Stimulated activated CD8-positive, alpha-beta memory T cell treated with anti-CD3 and anti-CD28 coated beads, Interleukin-15, amount 100 ng/mL, for 4 hours (primary cell): ENCODE measurements around the gene PTPRM.

Source experiments
- DNase-seq, 2 donors: peaks; one replicate each; pipeline ENCODE4 v3.0.0-alpha.2; 2020; ENCODE audit warnings: low read depth in 2 of 2

The PTPRM gene

GRCh38 chr18:8324343-8325065 lies 757.4 kb downstream of the PTPRM start:
- no peak for DNase-seq

DNA sequence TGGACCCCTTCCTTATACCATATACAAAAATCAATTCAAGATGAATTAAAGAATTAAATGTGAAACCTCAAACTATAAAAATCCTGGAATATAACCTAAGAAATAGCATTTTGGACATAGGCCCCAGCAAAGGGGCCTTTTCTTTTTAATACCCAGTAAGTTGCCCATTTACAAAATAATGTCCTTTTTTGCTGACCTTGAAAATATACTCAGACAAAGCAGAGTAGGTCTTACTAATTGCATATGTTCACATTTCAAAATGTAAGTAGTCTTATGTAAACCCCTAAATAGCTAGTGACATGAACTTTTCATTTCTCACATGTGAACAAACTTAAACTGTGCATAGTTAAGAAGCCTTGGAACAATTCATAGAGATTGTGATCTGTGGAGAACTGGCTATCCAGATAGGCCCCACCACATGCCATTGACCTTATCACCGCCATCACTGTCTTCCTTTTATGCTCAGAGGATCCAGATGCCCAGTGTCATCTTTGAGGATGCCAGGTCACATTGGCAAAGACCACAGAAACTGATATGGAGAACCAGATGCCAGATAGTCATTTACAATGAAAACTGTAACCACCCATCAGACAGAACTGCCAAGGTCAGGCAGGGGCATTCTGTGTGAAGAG lies 759.8 kb downstream of the PTPRM start:
- DNase-seq = no peak

GRCh38 chr18:8328126-8328525 lies 761.0 kb downstream of the PTPRM start:
- DNase-seq = no peak

GRCh38 chr18:8329186-8329771 lies 762.2 kb downstream of the PTPRM start:
- no peak for DNase-seq

GRCh38 chr18:8330575-8330974 lies 763.5 kb downstream of the PTPRM start:
- no peak for DNase-seq

GRCh38 chr18:8332286-8332685 lies 765.2 kb downstream of the PTPRM start:
- no peak for DNase-seq

- DNase-seq = no peak
These were observed 766.8 kb downstream of the PTPRM start for GRCh38 chr18:8333961-8334360.

DNA sequence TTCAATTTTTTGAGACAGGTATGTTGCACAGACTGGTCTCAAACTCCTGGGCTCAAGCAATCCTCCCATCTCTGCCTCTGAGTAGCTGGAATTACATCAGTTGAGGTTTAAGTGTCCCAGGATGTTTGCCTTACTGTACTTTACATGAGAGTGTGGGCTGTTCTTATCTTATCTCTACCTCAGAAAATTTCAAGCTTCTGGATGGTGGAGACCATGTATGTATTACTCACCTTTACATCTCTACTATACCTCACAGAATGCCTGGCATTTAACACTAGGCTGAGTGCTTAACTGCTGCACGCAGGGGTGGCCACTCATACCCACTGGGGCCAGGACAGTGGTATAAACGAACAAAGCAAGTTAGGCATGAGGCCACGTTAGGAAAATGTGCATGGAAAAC lies 770.1 kb downstream of the PTPRM start:
- no peak for DNase-seq

DNA sequence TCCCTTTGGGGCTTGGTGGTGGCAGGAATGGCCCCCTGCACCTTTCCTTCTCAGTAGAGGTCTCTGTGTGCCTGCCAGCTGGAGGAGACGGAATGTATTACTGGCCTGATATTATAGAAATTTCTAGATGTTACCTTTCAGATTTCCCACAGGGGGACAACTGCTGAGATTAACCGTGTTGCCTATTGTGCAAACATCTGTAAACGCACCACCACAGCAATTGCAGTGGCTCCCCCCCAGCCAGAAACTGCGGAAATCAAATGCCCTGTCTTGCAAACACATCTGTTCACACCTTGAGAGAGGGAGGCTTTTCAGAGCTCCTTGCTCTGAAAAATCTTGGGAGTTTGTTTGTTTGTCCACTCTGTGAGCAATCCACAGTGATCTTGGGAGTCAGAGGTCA lies 772.1 kb downstream of the PTPRM start:
- DNase-seq = no peak

GRCh38 chr18:8339952-8340351 lies 772.8 kb downstream of the PTPRM start:
- DNase-seq = no peak

- DNase-seq = no peak
These were observed 774.5 kb downstream of the PTPRM start for GRCh38 chr18:8341481-8342230.

GRCh38 chr18:8348051-8348720 lies 781.1 kb downstream of the PTPRM start:
- no peak for DNase-seq

DNA sequence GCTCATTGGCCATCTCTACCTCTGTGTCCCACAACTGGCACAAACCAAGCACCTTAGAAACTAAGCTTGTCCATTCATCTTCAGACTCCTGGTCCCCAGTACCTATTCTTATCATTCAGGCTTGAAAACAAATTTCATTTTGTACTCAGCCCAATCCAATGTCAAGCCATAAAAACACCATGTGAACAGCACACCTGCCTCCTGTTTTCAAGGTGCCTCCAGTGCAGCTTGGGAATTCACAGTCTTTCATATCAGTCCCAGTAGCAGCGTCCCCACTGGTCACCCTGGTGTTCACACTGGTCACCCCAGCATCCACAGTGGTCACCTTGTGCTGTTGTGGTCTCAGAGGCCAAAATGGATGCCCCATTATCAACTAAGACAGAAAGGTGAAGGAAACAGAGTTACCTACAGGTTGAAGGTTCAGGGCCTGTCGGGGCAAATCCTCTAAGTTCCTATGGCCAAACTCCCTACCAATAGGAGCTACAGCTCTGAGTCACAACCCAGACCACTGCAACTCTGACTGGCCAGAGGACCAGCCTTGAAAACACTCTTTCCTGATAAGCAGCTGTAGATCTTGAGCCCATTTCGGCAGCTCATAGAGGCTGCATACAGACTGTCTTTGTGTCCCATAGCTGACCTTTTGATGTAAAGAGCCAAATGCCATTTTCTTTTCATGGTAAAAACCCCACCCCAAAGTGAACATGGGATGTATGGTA lies 782.6 kb downstream of the PTPRM start:
- DNase-seq = no peak

- no peak for DNase-seq
These were observed 783.5 kb downstream of the PTPRM start for GRCh38 chr18:8350628-8351027.

- DNase-seq = no peak
These were observed 784.0 kb downstream of the PTPRM start for GRCh38 chr18:8351161-8351560.

DNA sequence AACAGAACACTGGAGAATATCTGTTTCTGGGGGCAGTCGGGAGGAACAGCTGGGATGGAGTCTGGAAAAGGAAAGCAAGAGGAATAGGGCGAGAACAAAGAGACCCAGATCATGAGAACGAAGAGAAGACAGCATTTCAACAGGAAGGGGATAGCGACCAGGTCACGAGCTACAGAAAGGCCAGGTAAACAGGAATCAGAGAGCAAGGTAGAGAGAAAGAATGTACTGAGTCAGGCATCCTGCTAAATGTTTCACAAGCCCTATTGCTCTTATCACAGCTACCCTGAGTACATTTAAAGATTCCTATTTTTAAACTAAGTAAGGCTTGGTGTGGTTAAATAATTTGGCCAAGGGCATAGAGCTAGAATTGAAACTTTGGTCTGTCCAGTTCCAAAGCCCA lies 787.2 kb downstream of the PTPRM start:
- no peak for DNase-seq

DNA sequence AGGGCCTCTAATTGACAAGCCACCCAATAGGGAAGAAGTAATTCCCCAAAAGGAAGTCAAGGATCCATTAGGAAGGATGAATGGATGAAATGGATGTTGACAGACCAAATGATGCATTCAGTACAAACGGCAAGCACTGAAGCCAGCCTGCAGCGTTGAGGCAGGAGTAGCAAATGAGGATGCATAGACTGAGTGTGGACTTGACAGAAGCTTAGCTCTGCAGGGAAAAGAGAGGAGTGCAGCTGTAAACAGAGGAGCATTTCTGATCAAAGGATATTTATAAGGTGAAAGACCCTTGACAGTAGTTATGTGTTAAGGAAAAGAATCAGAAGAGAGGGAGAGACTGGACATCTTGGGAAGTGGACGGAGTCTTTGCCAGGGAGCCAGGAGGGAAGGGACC lies 788.9 kb downstream of the PTPRM start:
- DNase-seq = no peak

DNA sequence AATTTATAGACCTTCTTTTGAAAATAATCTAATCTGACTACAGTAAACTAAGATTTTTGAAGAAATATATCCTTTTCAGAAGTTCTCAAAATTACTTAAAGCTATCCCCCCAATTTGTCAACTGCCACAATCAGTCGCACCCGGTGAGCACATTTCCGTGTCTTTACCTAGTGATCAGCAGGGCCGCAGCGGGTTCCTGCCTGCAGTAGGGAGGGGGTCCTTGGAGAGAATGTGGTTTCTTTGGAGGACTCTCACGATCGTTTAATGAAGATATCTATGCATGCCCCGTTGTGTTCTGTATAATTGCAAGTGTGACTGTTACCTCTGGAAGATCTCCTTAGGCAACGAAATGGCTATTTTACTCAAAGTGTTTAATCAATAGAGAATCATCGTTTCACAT lies 790.2 kb downstream of the PTPRM start:
- no peak for DNase-seq

GRCh38 chr18:8358033-8358765 lies 791.1 kb downstream of the PTPRM start:
- DNase-seq = no peak

DNA sequence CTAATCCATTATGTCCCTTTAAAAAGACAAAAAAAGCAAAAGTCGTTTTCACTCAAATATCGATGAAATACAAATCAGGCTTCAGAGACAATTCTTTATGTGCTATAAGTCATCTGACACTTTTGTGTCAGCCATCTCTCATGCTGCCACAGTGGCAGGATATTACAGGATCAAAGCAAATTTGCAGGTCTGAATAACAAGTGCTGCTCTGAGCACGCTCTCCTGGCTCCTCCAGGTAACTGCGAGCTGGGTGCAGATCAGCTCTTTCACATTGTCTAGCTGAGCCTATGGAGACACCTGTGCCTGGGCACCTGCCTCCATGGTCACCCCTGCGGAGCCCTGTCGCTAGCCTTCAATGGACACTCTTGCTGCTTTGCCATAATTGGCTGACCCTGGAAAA lies 792.0 kb downstream of the PTPRM start:
- DNase-seq = no peak

- DNase-seq = no peak
These were observed 792.4 kb downstream of the PTPRM start for GRCh38 chr18:8359481-8359880.
